ENCODE measurements around the gene PRKN.

Gene PRKN

GRCh38 chr6:162244031-162244430, 483.5 kb downstream of the PRKN start:
- no peak for DNase-seq (ENCODE audit: low read depth)

- no peak for DNase-seq (ENCODE audit: low read depth)
These were observed 484.7 kb downstream of the PRKN start for GRCh38 chr6:162242915-162243314.

- DNase-seq (ENCODE audit: low read depth): no peak
These were observed 488.2 kb downstream of the PRKN start for GRCh38 chr6:162239330-162239729.

- DNase-seq (ENCODE audit: low read depth): no peak
These were observed 488.9 kb downstream of the PRKN start for GRCh38 chr6:162238675-162239074.

GRCh38 chr6:162237331-162237730, 490.2 kb downstream of the PRKN start:
- DNase-seq (ENCODE audit: low read depth): no peak

GRCh38 chr6:162234631-162235030, 492.9 kb downstream of the PRKN start:
- no peak for DNase-seq (ENCODE audit: low read depth)

GRCh38 chr6:162230147-162230752, 497.3 kb downstream of the PRKN start:
- DNase-seq (ENCODE audit: low read depth): no peak

- no peak for DNase-seq (ENCODE audit: low read depth)
These were observed 498.5 kb downstream of the PRKN start for GRCh38 chr6:162229093-162229492.

- DNase-seq (ENCODE audit: low read depth): no peak
These were observed 500.8 kb downstream of the PRKN start for GRCh38 chr6:162226803-162227202.

- DNase-seq (ENCODE audit: low read depth): no peak
These were observed 505.0 kb downstream of the PRKN start for GRCh38 chr6:162222521-162222920.

GRCh38 chr6:162220876-162221275, 506.7 kb downstream of the PRKN start:
- no peak for DNase-seq (ENCODE audit: low read depth)

GRCh38 chr6:162219266-162219665, 508.3 kb downstream of the PRKN start:
- DNase-seq (ENCODE audit: low read depth): no peak

GRCh38 chr6:162217811-162218493, 509.6 kb downstream of the PRKN start:
- no peak for DNase-seq (ENCODE audit: low read depth)

GRCh38 chr6:162217058-162217457, 510.5 kb downstream of the PRKN start:
- DNase-seq (ENCODE audit: low read depth): no peak

GRCh38 chr6:162211777-162212176, 515.8 kb downstream of the PRKN start:
- no peak for DNase-seq (ENCODE audit: low read depth)

- DNase-seq (ENCODE audit: low read depth): no peak
These were observed 516.5 kb downstream of the PRKN start for GRCh38 chr6:162211022-162211421.

- DNase-seq (ENCODE audit: low read depth): no peak
These were observed 524.3 kb downstream of the PRKN start for GRCh38 chr6:162203287-162203686.

GRCh38 chr6:162200945-162201690, 526.4 kb downstream of the PRKN start:
- no peak for DNase-seq (ENCODE audit: low read depth)

- no peak for DNase-seq (ENCODE audit: low read depth)
These were observed 527.5 kb downstream of the PRKN start for GRCh38 chr6:162200041-162200440.

- no peak for DNase-seq (ENCODE audit: low read depth)
These were observed 528.6 kb downstream of the PRKN start for GRCh38 chr6:162198925-162199324.

GRCh38 chr6:162198076-162198475, 529.5 kb downstream of the PRKN start:
- DNase-seq (ENCODE audit: low read depth): no peak

GRCh38 chr6:162195441-162195840, 532.1 kb downstream of the PRKN start:
- no peak for DNase-seq (ENCODE audit: low read depth)

- DNase-seq (ENCODE audit: low read depth): no peak
These were observed 536.6 kb downstream of the PRKN start for GRCh38 chr6:162190981-162191380.

Data from non-pigmented ciliary epithelial cell (primary cell).